ENCODE data around the gene LYPD4.

GRCh38 chr19:41872384-41872774 is 27.9 kb upstream of the LYPD4 start:
- TF ChIP-seq CTCF (IDR thresholded peaks at IDR 0.05; ENCODE audit: insufficient read depth, low read length, poor library complexity, severe bottlenecking) (no peak), EZH2phosphoT487 (conservative IDR thresholded peaks at IDR 0.05; ENCODE audit: low read length) (no peak)

Data from SU-DHL-6 (cell line).